ENCODE data around the gene SASH1.
"Not testable (repeated sequence)": the region's sequence is repeated elsewhere in the genome, so short reads cannot be mapped to it uniquely, and the experiment has no call there.

Gene SASH1

GRCh38 chr6:148365041-148365440, 22.4 kb downstream of the SASH1 start:
- no peak for DNase-seq (ENCODE audit: low spot score)

GRCh38 chr6:148367411-148368024, 24.9 kb downstream of the SASH1 start:
- no peak for DNase-seq (ENCODE audit: low spot score)

- DNase-seq (ENCODE audit: low spot score) = no peak
These were observed 27.5 kb downstream of the SASH1 start for GRCh38 chr6:148370176-148370575.

GRCh38 chr6:148374040-148374774, 31.6 kb downstream of the SASH1 start:
- no peak for DNase-seq (ENCODE audit: low spot score)

- no peak for DNase-seq (ENCODE audit: low spot score)
These were observed 32.8 kb downstream of the SASH1 start for GRCh38 chr6:148375401-148375800.

- no peak for DNase-seq (ENCODE audit: low spot score)
These were observed 36.8 kb downstream of the SASH1 start for GRCh38 chr6:148379481-148379880.

- DNase-seq (ENCODE audit: low spot score) = no peak
These were observed 37.5 kb downstream of the SASH1 start for GRCh38 chr6:148379966-148380713.

- DNase-seq (ENCODE audit: low spot score) = not testable (repeated sequence)
These were observed 39.4 kb downstream of the SASH1 start for GRCh38 chr6:148382051-148382450.

GRCh38 chr6:148382861-148383260, 40.2 kb downstream of the SASH1 start:
- DNase-seq (ENCODE audit: low spot score) = no peak

- peak; percentile 58 for DNase-seq (ENCODE audit: low spot score)
These were observed 41.2 kb downstream of the SASH1 start for GRCh38 chr6:148383658-148384368.

GRCh38 chr6:148385379-148385778, 42.7 kb downstream of the SASH1 start:
- DNase-seq (ENCODE audit: low spot score) = no peak

GRCh38 chr6:148388521-148388920, 45.9 kb downstream of the SASH1 start:
- DNase-seq (ENCODE audit: low spot score) = no peak

GRCh38 chr6:148389086-148389485, 46.4 kb downstream of the SASH1 start:
- no peak for DNase-seq (ENCODE audit: low spot score)

- DNase-seq (ENCODE audit: low spot score) = no peak
These were observed 47.3 kb downstream of the SASH1 start for GRCh38 chr6:148389917-148390316.

- DNase-seq (ENCODE audit: low spot score) = not testable (repeated sequence)
These were observed 49.5 kb downstream of the SASH1 start for GRCh38 chr6:148392127-148392526.

- DNase-seq (ENCODE audit: low spot score) = no peak
These were observed 50.0 kb downstream of the SASH1 start for GRCh38 chr6:148392671-148393070.

GRCh38 chr6:148395583-148396101, 53.0 kb downstream of the SASH1 start:
- DNase-seq (ENCODE audit: low spot score) = peak; percentile 53

- no peak for DNase-seq (ENCODE audit: low spot score)
These were observed 53.8 kb downstream of the SASH1 start for GRCh38 chr6:148396411-148396810.

- no peak for DNase-seq (ENCODE audit: low spot score)
These were observed 54.3 kb downstream of the SASH1 start for GRCh38 chr6:148396926-148397325.

- DNase-seq (ENCODE audit: low spot score) = no peak
These were observed 55.6 kb downstream of the SASH1 start for GRCh38 chr6:148398244-148398643.

- peak; percentile 65 for DNase-seq (ENCODE audit: low spot score)
These were observed 56.0 kb downstream of the SASH1 start for GRCh38 chr6:148398678-148399077.

GRCh38 chr6:148401571-148401970, 58.9 kb downstream of the SASH1 start:
- DNase-seq (ENCODE audit: low spot score) = no peak
